Progenitor cell of endocrine pancreas (in vitro differentiated cells): ENCODE data around the gene KIAA1614. TPM values are rescaled to one million over a fixed set of nuclear protein-coding genes. Genes with fewer than 3 reads are reported as not detected.

Experiments used
- DNase-seq: peaks from one replicate; pipeline ENCODE4 v3.0.0; 2021; ENCODE audit warnings: low spot score; ENCODE audit not compliant: unreplicated experiment
- H3K27ac Mint-ChIP-seq: 2 replicates; pipeline ENCODE4 v1.8.0; 2021; ENCODE audit warnings: mild to moderate bottlenecking, moderate library complexity, mixed read lengths
- H3K27me3 Mint-ChIP-seq: 2 replicates; pipeline ENCODE4 v1.8.0; 2021; ENCODE audit warnings: mixed read lengths
- H3K36me3 Mint-ChIP-seq: 2 replicates; pipeline ENCODE4 v1.8.0; 2022; ENCODE audit warnings: mixed read lengths; ENCODE audit not compliant: insufficient read depth
- H3K4me1 Mint-ChIP-seq: 2 replicates; pipeline ENCODE4 v1.8.0; 2021; ENCODE audit warnings: low read depth, mixed read lengths
- H3K4me3 Mint-ChIP-seq: 2 replicates; pipeline ENCODE4 v1.8.0; 2021; ENCODE audit warnings: low read depth, mild to moderate bottlenecking, moderate library complexity, mixed read lengths
- H3K9me3 Mint-ChIP-seq: 2 replicates; pipeline ENCODE4 v1.8.0; 2021; ENCODE audit warnings: low read depth, mixed read lengths
- CTCF ChIP-seq: fragments of 200-600 bp; sonication (generic); IDR thresholded peaks from one replicate; pipeline ENCODE4 v1.5.0; 2021; ENCODE audit warnings: antibody characterized with exemption, mild to moderate bottlenecking; ENCODE audit not compliant: unreplicated experiment
- total RNA-seq: library from RNA; stranded (reverse); gene quantifications from 2 replicates; pipeline ENCODE4 v1.2.1, GENCODE V29; 2021

The KIAA1614 gene
- total RNA-seq, 1 donor from 2014 or later, result 2.5 TPM

GRCh38 chr1:180961622-180962021 lies 48.9 kb downstream of the KIAA1614 start:
- no peak for TF ChIP-seq CTCF
- H3K27ac Mint-ChIP-seq, result no peak overlapping the region
- peaks cover 30% of the 10 kb centered on the region for H3K36me3 Mint-ChIP-seq
- H3K9me3 Mint-ChIP-seq, result peaks cover 10% of the 10 kb centered on the region
- no peak for DNase-seq
- H3K4me1 Mint-ChIP-seq, result peaks cover 2% of the 10 kb centered on the region
- no peaks in the 10 kb centered on the region for H3K27me3 Mint-ChIP-seq
- no peak overlapping the region for H3K4me3 Mint-ChIP-seq

GRCh38 chr1:180962178-180962577 lies 49.5 kb downstream of the KIAA1614 start:
- H3K4me3 Mint-ChIP-seq, result no peak overlapping the region
- H3K27ac Mint-ChIP-seq, result no peak overlapping the region
- TF ChIP-seq CTCF, result no peak
- DNase-seq, result no peak
- no peaks in the 10 kb centered on the region for H3K27me3 Mint-ChIP-seq
- peaks cover 2% of the 10 kb centered on the region for H3K4me1 Mint-ChIP-seq
- H3K9me3 Mint-ChIP-seq, result peaks cover 10% of the 10 kb centered on the region
- H3K36me3 Mint-ChIP-seq, result peaks cover 31% of the 10 kb centered on the region

GRCh38 chr1:180964056-180964455 lies 51.4 kb downstream of the KIAA1614 start:
- DNase-seq, result no peak
- Mint-ChIP-seq H3K36me3 (peaks cover 33% of the 10 kb centered on the region), H3K27ac (peak overlapping the region; percentile 24), H3K9me3 (peaks cover 10% of the 10 kb centered on the region), H3K4me3 (no peak overlapping the region), H3K4me1 (peaks cover 2% of the 10 kb centered on the region), H3K27me3 (no peaks in the 10 kb centered on the region)
- TF ChIP-seq CTCF, result no peak

GRCh38 chr1:180964595-180964994 lies 51.9 kb downstream of the KIAA1614 start:
- peaks cover 31% of the 10 kb centered on the region for H3K36me3 Mint-ChIP-seq
- no peak for DNase-seq
- H3K27ac Mint-ChIP-seq, result peak overlapping the region; percentile 78
- no peak overlapping the region for H3K4me3 Mint-ChIP-seq
- no peaks in the 10 kb centered on the region for H3K27me3 Mint-ChIP-seq
- peaks cover 2% of the 10 kb centered on the region for H3K4me1 Mint-ChIP-seq
- no peak for TF ChIP-seq CTCF
- peaks cover 10% of the 10 kb centered on the region for H3K9me3 Mint-ChIP-seq

- Mint-ChIP-seq H3K27me3 (no peaks in the 10 kb centered on the region), H3K9me3 (no peaks in the 10 kb centered on the region), H3K27ac (peak overlapping the region; percentile 44), H3K36me3 (peaks cover 23% of the 10 kb centered on the region), H3K4me3 (no peak overlapping the region), H3K4me1 (peaks cover 2% of the 10 kb centered on the region)
- no peak for TF ChIP-seq CTCF
- DNase-seq, result no peak
Observed at GRCh38 chr1:180966312-180966711, 53.6 kb downstream of the KIAA1614 start.
